ENCODE data around the gene RTRAF. TPM values are rescaled to one million over a fixed set of nuclear protein-coding genes. Genes with fewer than 3 reads are reported as not detected.
A peak's percentile ranks its signal among the peaks of the same experiment; 100 is the strongest.

The RTRAF gene
- total RNA-seq, 1 experiment from 2014 or later = 111 TPM

DNA sequence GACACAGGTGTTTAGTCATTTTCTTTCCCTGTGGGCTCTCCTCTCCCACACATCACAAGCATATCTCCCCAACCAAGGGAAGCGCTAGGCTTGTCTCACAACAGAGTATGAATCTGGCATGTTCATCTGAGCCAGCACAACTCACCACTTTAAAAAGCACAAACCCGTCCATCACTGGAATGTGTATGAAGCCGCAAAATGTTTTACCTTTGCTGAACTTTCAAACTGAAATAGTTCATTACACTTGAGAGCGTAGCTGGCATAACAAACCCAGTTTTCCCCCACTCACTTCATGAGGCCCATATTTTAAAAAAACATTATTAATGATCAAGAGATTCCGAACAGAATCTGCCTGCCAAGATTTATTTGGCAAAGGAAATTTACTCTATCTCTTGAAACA lies 63.7 kb downstream of the RTRAF start:
- Histone ChIP-seq H3K4me1 (replicated peaks) (peaks cover 56% of the 10 kb centered on the region), H3K36me3 (peaks cover 10% of the 10 kb centered on the region), H3K4me3 (no peak overlapping the region), H3K9me3 (replicated peaks) (no peaks in the 10 kb centered on the region), H3K27ac (no peak overlapping the region), H3K27me3 (replicated peaks) (no peaks in the 10 kb centered on the region)
- no peak for DNase-seq (ENCODE audit: low read depth in 1 of 2, low spot score in 2 of 2)

DNA sequence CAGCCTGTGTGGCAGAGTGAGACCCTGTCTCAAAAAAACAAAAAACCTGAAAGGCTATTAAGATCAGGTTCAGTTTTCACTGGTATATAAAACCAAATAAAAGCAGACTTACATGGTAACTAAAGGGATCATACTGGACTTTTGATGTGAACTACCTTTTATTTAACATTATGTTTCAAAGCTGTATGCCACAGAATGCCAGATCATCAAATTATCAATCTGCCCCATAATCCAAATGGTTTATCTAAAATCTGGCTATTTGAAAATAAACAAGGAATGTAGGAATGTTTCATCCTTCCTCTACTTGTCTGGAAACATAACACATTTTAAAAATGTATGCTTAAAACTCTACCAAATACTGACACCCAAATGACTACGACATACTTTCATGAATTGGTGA lies 65.3 kb downstream of the RTRAF start:
- Histone ChIP-seq H3K27me3 (replicated peaks) (no peaks in the 10 kb centered on the region), H3K4me1 (replicated peaks) (peaks cover 43% of the 10 kb centered on the region), H3K27ac (no peak overlapping the region), H3K4me3 (no peak overlapping the region), H3K9me3 (replicated peaks) (no peaks in the 10 kb centered on the region), H3K36me3 (peaks cover 10% of the 10 kb centered on the region)
- no peak for DNase-seq (ENCODE audit: low read depth in 1 of 2, low spot score in 2 of 2)

DNA sequence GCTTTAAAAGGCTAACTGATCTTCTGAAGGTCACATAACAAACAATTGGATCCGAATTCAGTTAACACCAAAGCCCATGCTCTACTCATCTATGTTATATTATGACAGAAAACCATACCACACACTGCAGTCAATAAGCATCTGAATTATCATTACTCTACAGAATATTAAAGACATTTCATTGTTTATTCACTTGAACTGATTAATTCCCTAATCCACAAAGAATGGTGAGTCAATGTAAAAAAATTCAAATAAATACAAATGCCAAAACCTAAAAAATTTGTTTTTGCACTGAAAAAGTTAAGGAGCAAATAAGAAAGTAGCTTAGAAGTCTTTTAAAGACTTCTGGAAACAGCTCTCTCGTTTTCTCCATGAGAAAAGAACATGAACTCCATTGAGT lies 65.8 kb downstream of the RTRAF start:
- Histone ChIP-seq H3K4me1 (replicated peaks) (peaks cover 38% of the 10 kb centered on the region), H3K4me3 (no peak overlapping the region), H3K36me3 (peaks cover 10% of the 10 kb centered on the region), H3K9me3 (replicated peaks) (no peaks in the 10 kb centered on the region), H3K27me3 (replicated peaks) (no peaks in the 10 kb centered on the region), H3K27ac (no peak overlapping the region)
- DNase-seq (ENCODE audit: low read depth in 1 of 2, low spot score in 2 of 2) = peak in 1 of 2 experiments; percentile 25

DNA sequence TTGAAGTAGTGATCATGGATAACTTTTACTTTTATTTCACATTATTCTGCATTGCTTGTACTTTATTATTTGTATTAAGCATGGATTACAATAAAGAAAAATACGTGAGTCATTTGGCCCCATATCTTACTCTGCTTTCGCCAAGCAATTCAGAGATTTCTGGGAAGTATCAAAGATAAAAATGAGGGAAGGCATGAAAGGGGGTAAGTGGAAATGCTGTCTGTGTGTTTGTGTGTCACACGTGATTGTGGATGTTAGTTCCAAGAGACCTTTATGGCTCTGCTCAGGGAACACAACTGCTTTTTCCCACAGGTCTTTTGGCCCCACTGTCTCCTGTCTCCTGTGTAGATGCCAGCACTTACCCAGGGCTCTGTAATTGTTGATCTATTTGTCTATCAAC lies 69.0 kb downstream of the RTRAF start:
- Histone ChIP-seq H3K4me1 (replicated peaks) (peaks cover 11% of the 10 kb centered on the region), H3K9me3 (replicated peaks) (no peaks in the 10 kb centered on the region), H3K36me3 (peaks cover 3% of the 10 kb centered on the region; the same call in 1 of the 2 replicates), H3K27me3 (replicated peaks) (no peaks in the 10 kb centered on the region), H3K4me3 (no peak overlapping the region), H3K27ac (no peak overlapping the region)
- no peak for DNase-seq (ENCODE audit: low read depth in 1 of 2, low spot score in 2 of 2)

DNA sequence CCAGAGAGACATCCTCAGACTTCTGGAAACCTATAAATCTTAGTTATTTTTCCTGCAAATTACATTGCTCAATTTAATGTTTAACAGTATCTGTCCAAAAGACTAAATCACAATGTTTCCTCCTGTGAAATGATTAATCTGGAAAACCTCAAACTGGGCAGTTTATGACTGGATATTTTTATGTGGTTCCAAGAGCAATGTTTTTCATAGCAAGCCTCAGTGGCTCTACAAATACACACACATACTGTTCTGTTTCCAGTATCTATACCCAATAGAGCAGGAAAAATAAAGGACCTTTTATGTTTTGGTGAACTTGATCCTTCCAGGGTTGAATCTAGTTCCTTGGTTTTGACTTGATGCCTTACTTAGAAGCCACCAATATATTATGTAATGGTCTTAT lies 70.3 kb downstream of the RTRAF start:
- Histone ChIP-seq H3K27me3 (replicated peaks) (no peaks in the 10 kb centered on the region), H3K4me3 (no peak overlapping the region), H3K9me3 (replicated peaks) (no peaks in the 10 kb centered on the region), H3K4me1 (replicated peaks) (peaks cover 10% of the 10 kb centered on the region), H3K27ac (no peak overlapping the region), H3K36me3 (no peaks in the 10 kb centered on the region; the same call in 1 of the 2 replicates)
- DNase-seq (ENCODE audit: low read depth in 1 of 2, low spot score in 2 of 2) = no peak

DNA sequence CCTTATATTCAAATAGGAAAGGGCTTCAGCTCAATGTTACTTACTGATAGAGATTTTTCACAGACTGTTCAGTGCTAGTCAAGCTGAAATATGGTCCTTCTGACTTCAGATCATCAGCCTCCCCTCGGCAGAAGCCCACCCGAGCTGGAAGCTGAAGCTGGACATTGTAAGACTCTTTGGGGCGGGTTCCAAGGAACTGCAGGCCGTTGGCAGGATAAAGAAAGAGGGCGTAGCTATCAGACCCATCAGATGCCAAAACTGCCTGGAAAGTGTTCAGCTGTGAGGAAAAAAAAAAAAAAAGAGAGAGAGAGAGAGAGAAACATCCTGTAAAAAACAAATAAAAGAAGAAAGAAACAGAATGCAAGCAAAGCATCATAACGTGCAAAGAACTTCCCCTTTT lies 70.7 kb downstream of the RTRAF start:
- no peak for DNase-seq (ENCODE audit: low read depth in 1 of 2, low spot score in 2 of 2)
- H3K27me3 ChIP-seq (replicated peaks) = no peaks in the 10 kb centered on the region
- H3K4me1 ChIP-seq (replicated peaks) = peaks cover 6% of the 10 kb centered on the region
- no peaks in the 10 kb centered on the region for H3K9me3 ChIP-seq (replicated peaks)
- no peaks in the 10 kb centered on the region; the same call in 1 of the 2 replicates for H3K36me3 ChIP-seq
- H3K27ac ChIP-seq = no peak overlapping the region
- no peak overlapping the region for H3K4me3 ChIP-seq

Other genes starting within 250 kb of the RTRAF start
- 13.1 and 23.2 TPM in 2 replicates for gene GNG2, start 128.9 kb upstream of the RTRAF start, total RNA-seq (2014; rRNA removed; shearing (Covaris generic))
- gene NID2, start 79.5 kb downstream of the RTRAF start, total RNA-seq (2014; rRNA removed; shearing (Covaris generic)) = 63.9 and 65.3 TPM in 2 replicates